ENCODE data around the gene PSMG4. TPM values are rescaled to one million over a fixed set of nuclear protein-coding genes. Genes with fewer than 3 reads are reported as not detected.

The PSMG4 gene
- total and polyA plus RNA-seq, 2 of the 8 experiments (the other 6 are each of a cell fraction or from before 2014, with no cell fraction given) = 40.6 to 113 TPM

DNA sequence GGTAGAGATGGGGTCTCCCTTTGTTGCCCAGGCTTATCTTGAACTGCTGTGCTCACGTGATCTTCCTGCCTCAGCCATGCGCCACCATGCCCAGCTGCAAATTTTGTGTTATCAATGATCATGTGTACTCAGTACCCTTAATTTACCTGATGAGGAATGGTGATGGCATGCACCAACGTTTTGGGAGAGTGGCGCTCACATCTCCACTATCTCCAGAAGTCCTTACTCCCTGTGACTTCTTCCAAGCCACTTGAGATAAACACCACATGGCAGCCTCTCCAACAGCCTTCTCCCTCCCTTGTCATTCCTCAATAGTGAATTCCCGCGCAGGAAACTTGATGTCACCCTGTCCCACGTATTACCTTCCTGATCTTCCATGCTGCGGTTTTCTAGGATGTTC lies 58.1 kb downstream of the PSMG4 start:
- Histone ChIP-seq H3K27ac (ENCODE audit: low read depth, low read length) (no peak overlapping the region), H3K79me2 (ENCODE audit: control insufficient read depth in 1 of 2, insufficient read depth in 2 of 2, low read length in 2 of 2) (peaks cover 0 to 2% of the 10 kb centered on the region in 2 experiments; a peak in 1 of 4 replicates), H3K23ac (ENCODE audit: insufficient read length) (no peak overlapping the region), H3K23me2 (ENCODE audit: low read depth, low read length) (no peaks in the 10 kb centered on the region), H3K56ac (replicated peaks; ENCODE audit: insufficient read length, low read depth, low read length) (no peak overlapping the region), H2BK12ac (ENCODE audit: low read depth, low read length) (no peak overlapping the region), H2BK5ac (ENCODE audit: low read depth, low read length) (no peak overlapping the region), H4K91ac (replicated peaks; ENCODE audit: insufficient read length, low read length) (no peak overlapping the region), H3K27me3 (replicated peaks in 1 of 4; ENCODE audit: control insufficient read depth in 3 of 4, extremely low read depth in 1 of 4, insufficient read depth in 3 of 4, low read length in 3 of 4) (no peaks in the 10 kb centered on the region), H3K36me3 (ENCODE audit: control insufficient read depth in 2 of 4, insufficient read depth in 4 of 4, low read length in 3 of 4) (no peaks in the 10 kb centered on the region), H3K14ac (ENCODE audit: insufficient read length) (no peak overlapping the region), H3K9ac (replicated peaks in 1 of 4; ENCODE audit: extremely low read depth in 1 of 4, low read depth in 3 of 4, low read length in 3 of 4) (no peak overlapping the region), H2BK20ac (ENCODE audit: low read length) (no peak overlapping the region), H3K4me2 (ENCODE audit: insufficient read depth in 1 of 2, low read depth in 2 of 2, low read length in 2 of 2) (no peak overlapping the region), H4K8ac (ENCODE audit: extremely low read depth, insufficient read depth, low read length) (no peak overlapping the region), H3K4me1 (replicated peaks in 1 of 4; ENCODE audit: control insufficient read depth in 3 of 4, insufficient read depth in 4 of 4, low read length in 3 of 4) (peaks cover 0 to 5% (median 0%) of the 10 kb centered on the region in 4 experiments; a peak in 3 of 7 replicates), H3K4ac (replicated peaks; ENCODE audit: insufficient read length, low read depth, low read length) (no peak overlapping the region), H4K5ac (ENCODE audit: insufficient read length, low read depth, low read length) (no peak overlapping the region), H2AK5ac (ENCODE audit: low read depth, low read length) (no peak overlapping the region), H3K9me3 (ENCODE audit: insufficient read depth in 2 of 2, low read depth in 1 of 2, low read length in 1 of 2) (no peaks in the 10 kb centered on the region), H3K18ac (ENCODE audit: extremely low read depth, low read length) (no peak overlapping the region), H3K79me1 (ENCODE audit: low read depth, low read length) (peaks cover 6% of the 10 kb centered on the region), H2AFZ (ENCODE audit: low read length) (no peak overlapping the region), H2BK15ac (ENCODE audit: low read length) (no peak overlapping the region), H4K20me1 (replicated peaks in 1 of 2; ENCODE audit: control insufficient read depth in 1 of 2, insufficient read depth in 2 of 2, low read length in 2 of 2) (peaks cover 0 to 2% of the 10 kb centered on the region in 2 experiments), H2BK120ac (replicated peaks; ENCODE audit: low read depth, low read length) (no peak overlapping the region), H3K4me3 (ENCODE audit: extremely low read depth in 1 of 4, insufficient read depth in 2 of 4, low read depth in 3 of 4, low read length in 4 of 4) (no peak overlapping the region)
- DNase-seq (ENCODE audit: low read depth in 1 of 2, low spot score in 2 of 2) (no peak), FAIRE-seq (no peak)
- 83% methylated on average over 8 of the region's 8 CpGs; no CpG with 5 or more reads in 1 of the 2 experiments for WGBS, 2 experiments (ENCODE audit: extremely low coverage in 1 of 2, insufficient coverage in 1 of 2, insufficient read length in 1 of 2, insufficient replicate concordance in 2 of 2, low coverage in 1 of 2, low lambda C conversion rate in 2 of 2, missing lambda C conversion rate in 1 of 2)
- ChIA-PET CTCF (ENCODE audit: partially characterized antibody) (interaction anchor here (1.0 to 1.7 kb wide), 3 partner anchors 19 to 416 kb away, joined by 3 to 7 read pairs (median 3); no protein-coding TSS in a partner anchor), POLR2A (ENCODE audit: partially characterized antibody) (no interaction called here)
- TF ChIP-seq TCF12 (IDR thresholded peaks at IDR 0.05; ENCODE audit: low read depth, low read length) = no peak
- TF ChIP-seq TBP (IDR thresholded peaks at IDR 0.05; ENCODE audit: low read depth, low read length) = no peak
- TF ChIP-seq CTBP2 (IDR thresholded peaks at IDR 0.05; ENCODE audit: borderline replicate concordance, insufficient read depth, insufficient read length, low read length) = no peak
- TF ChIP-seq EGR1 (IDR thresholded peaks at IDR 0.05; ENCODE audit: borderline replicate concordance, low read depth, low read length) = no peak
- no peak for TF ChIP-seq NANOG (IDR thresholded peaks at IDR 0.05; ENCODE audit: insufficient read depth, low read depth, low read length, poor library complexity, severe bottlenecking)
- TF ChIP-seq YY1 (IDR thresholded peaks at IDR 0.05; ENCODE audit: low read depth, low read length) = no peak
- no peak for TF ChIP-seq CREB1 (IDR thresholded peaks at IDR 0.05)
- no peak for TF ChIP-seq SP1 (IDR thresholded peaks at IDR 0.05; ENCODE audit: low read depth, low read length)
- no peak for TF ChIP-seq TEAD4 (IDR thresholded peaks at IDR 0.05; ENCODE audit: low read depth, low read length)
- TF ChIP-seq TAF1 (IDR thresholded peaks at IDR 0.05; ENCODE audit: low read depth, low read length) = no peak
- no peak for TF ChIP-seq GTF2F1 (IDR thresholded peaks at IDR 0.05; ENCODE audit: borderline replicate concordance, low read depth, low read length)
- TF ChIP-seq RFX5 (IDR thresholded peaks at IDR 0.05; ENCODE audit: borderline replicate concordance, low read depth, low read length) = no peak
- TF ChIP-seq KDM4A (IDR thresholded peaks at IDR 0.05; ENCODE audit: low read depth, low read length, severe bottlenecking) = no peak
- TF ChIP-seq BACH1 (IDR thresholded peaks at IDR 0.05; ENCODE audit: low read length) = no peak
- no peak for TF ChIP-seq SRF (IDR thresholded peaks at IDR 0.05; ENCODE audit: low read depth, low read length)
- no peak for TF ChIP-seq CEBPB (IDR thresholded peaks at IDR 0.05; ENCODE audit: low read depth, low read length)
- TF ChIP-seq POLR2A (IDR thresholded peaks at IDR 0.05; ENCODE audit: control extremely low read depth in 1 of 2, low read depth in 2 of 2, low read length in 2 of 2) = no peak

Data from H1 (cell line).